ENCODE results near the gene NNAT.

DNA sequence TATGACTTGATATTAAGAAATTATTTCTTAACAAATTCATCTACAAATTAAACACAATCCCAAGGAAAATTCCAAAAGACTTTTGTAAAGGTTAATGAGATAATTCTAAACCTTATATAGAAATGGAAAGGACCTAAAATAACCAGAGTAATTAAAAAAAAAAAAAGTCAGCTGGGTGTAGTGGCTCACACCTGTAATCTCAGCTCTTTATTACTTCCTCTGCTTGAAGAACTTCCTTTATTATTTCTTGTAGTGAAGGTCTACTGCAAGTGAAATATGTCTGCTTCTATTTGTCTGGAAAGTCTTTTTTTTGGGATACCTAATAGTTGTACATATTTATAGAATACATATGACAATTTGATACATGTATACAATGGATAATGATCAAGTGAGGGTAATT lies 26.9 kb downstream of the NNAT start:
- TF ChIP-seq CTCF (IDR thresholded peaks at IDR 0.05) (no peak), ZFX (IDR thresholded peaks at IDR 0.05; ENCODE audit: borderline replicate concordance) (no peak)
